ENCODE data around the gene LILRA5. TPM values are rescaled to one million over a fixed set of nuclear protein-coding genes. Genes with fewer than 3 reads are reported as not detected.
A peak's percentile ranks its signal among the peaks of the same experiment; 100 is the strongest.

Gene LILRA5
- total and polyA plus RNA-seq, 2 of the 8 experiments (the other 6 are each of a cell fraction or from before 2014, with no cell fraction given), result not detected

DNA sequence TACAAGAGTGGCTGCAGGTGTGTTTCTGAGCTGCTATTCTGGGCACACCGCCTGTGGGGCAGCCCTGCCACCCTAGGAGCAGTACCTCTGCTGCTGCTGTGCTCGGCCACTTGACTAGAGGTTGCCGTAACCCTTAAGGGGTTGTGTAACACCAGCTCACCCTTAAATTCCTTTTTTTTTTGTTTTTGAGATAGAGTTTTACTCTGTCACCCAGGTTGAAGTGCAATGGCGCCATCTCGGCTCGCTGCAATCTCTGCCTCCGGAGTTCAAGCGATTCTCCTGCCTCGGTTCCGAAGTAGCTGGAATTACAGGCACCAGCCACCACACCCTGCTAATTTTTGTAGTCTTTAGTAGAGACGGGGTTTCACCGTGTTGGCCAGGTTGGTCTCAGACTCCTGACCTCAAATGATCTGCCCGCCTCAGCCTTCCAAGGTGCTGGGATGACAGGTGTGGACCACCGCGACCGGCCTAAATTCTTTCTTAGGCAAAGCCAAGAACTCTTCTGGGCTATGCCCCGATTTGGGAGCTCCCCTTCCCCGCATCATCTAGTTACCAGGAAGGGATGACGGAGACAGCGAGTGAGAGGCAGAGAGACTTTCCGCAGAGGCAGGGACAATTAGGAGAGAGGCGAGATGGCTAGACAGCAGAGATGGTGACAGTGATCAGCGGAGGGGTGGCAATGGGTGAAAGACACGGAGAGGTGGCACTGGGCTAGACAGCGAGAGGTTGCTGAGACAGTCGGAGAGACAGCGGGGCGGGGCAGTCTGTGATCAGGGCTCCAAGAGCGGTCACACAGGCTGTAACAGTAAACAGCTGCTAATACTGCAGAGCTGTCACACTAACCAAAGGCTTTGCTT is 4.4 kb upstream of the LILRA5 start:
- H3K14ac ChIP-seq (ENCODE audit: insufficient read length), result no peak overlapping the region
- H2BK120ac ChIP-seq (replicated peaks; ENCODE audit: low read depth, low read length), result no peak overlapping the region
- H3K23me2 ChIP-seq (ENCODE audit: low read depth, low read length), result no peaks in the 10 kb centered on the region
- H4K20me1 ChIP-seq (replicated peaks in 1 of 2; ENCODE audit: control insufficient read depth in 1 of 2, insufficient read depth in 2 of 2, low read length in 2 of 2), result no peaks in the 10 kb centered on the region
- no peak overlapping the region; the same call in 1 of the 2 replicates for H2BK12ac ChIP-seq (ENCODE audit: low read depth, low read length)
- no peak overlapping the region for H4K5ac ChIP-seq (ENCODE audit: insufficient read length, low read depth, low read length)
- H3K4ac ChIP-seq (replicated peaks; ENCODE audit: insufficient read length, low read depth, low read length), result no peak overlapping the region
- WGBS, 2 experiments (ENCODE audit: extremely low coverage in 1 of 2, insufficient coverage in 1 of 2, insufficient read length in 1 of 2, insufficient replicate concordance in 2 of 2, low coverage in 1 of 2, low lambda C conversion rate in 2 of 2, missing lambda C conversion rate in 1 of 2), result 88% methylated on average over 25 of the region's 29 CpGs; no CpG with 5 or more reads in 1 of the 2 experiments
- POLR2A ChIA-PET (ENCODE audit: partially characterized antibody), result interaction anchor here (0.7 to 1.6 kb wide), 10 partner anchors 9 to 183 kb away, joined by 3 to 7 read pairs (median 4); partner anchors contain the start of genes LILRB5, MBOAT7 and RPS9
- 0 out of 2 replicates have a peak overlapping the region, but pooled peaks have one; percentile 29 for H2BK15ac ChIP-seq (ENCODE audit: low read length)
- peaks cover 6 to 15% of the 10 kb centered on the region in 2 experiments; a peak in 2 of 4 replicates for H3K9me3 ChIP-seq (ENCODE audit: insufficient read depth in 2 of 2, low read depth in 1 of 2, low read length in 1 of 2)
- no peak overlapping the region for H3K4me3 ChIP-seq (ENCODE audit: extremely low read depth in 1 of 4, insufficient read depth in 2 of 4, low read depth in 3 of 4, low read length in 4 of 4)
- no peaks in the 10 kb centered on the region for H3K36me3 ChIP-seq (ENCODE audit: control insufficient read depth in 2 of 4, insufficient read depth in 4 of 4, low read length in 3 of 4)
- H2AFZ ChIP-seq (ENCODE audit: low read length), result no peak overlapping the region
- no peaks in the 10 kb centered on the region for H3K79me2 ChIP-seq (ENCODE audit: control insufficient read depth in 1 of 2, insufficient read depth in 2 of 2, low read length in 2 of 2)
- H3K27ac ChIP-seq (ENCODE audit: low read depth, low read length), result peak overlapping the region; percentile 69; the same call in 1 of the 2 replicates
- H3K9ac ChIP-seq (replicated peaks in 1 of 4; ENCODE audit: extremely low read depth in 1 of 4, low read depth in 3 of 4, low read length in 3 of 4), result peak overlapping the region in 2 of 4 experiments; percentile 42 to 59; a peak in 1 of 7 replicates
- H2AK5ac ChIP-seq (ENCODE audit: low read depth, low read length), result peak overlapping the region; percentile 13; the same call in 1 of the 2 replicates
- TF ChIP-seq SIX5 (IDR thresholded peaks at IDR 0.05; ENCODE audit: low read depth, low read length) (no peak), TAF7 (optimal IDR thresholded peaks at IDR 0.05; ENCODE audit: borderline replicate concordance, low read depth, low read length) (peak; percentile 93), TBP (IDR thresholded peaks at IDR 0.05; ENCODE audit: low read depth, low read length) (peak; percentile 46; the same call in 1 of the 2 replicates), POLR2A (IDR thresholded peaks at IDR 0.05; ENCODE audit: control extremely low read depth in 1 of 2, low read depth in 2 of 2, low read length in 2 of 2) (peak in 1 of 2 experiments; percentile 49; a peak in 2 of 3 replicates)
- H3K27me3 ChIP-seq (replicated peaks in 1 of 4; ENCODE audit: control insufficient read depth in 3 of 4, extremely low read depth in 1 of 4, insufficient read depth in 3 of 4, low read length in 3 of 4), result no peaks in the 10 kb centered on the region
- H3K4me1 ChIP-seq (replicated peaks in 1 of 4; ENCODE audit: control insufficient read depth in 3 of 4, insufficient read depth in 4 of 4, low read length in 3 of 4), result no peaks in the 10 kb centered on the region; a peak in 1 of 7 replicates
- CTCF ChIA-PET (ENCODE audit: partially characterized antibody), result interaction anchor here (0.6 to 1.9 kb wide), 9 partner anchors 7 to 1835 kb away, joined by 3 to 10 read pairs (median 4); partner anchors contain the start of gene MBOAT7
- no peak overlapping the region for H3K56ac ChIP-seq (replicated peaks; ENCODE audit: insufficient read length, low read depth, low read length)
- H3K23ac ChIP-seq (ENCODE audit: insufficient read length), result no peak overlapping the region
- H3K18ac ChIP-seq (ENCODE audit: extremely low read depth, low read length), result no peak overlapping the region
- H3K4me2 ChIP-seq (ENCODE audit: insufficient read depth in 1 of 2, low read depth in 2 of 2, low read length in 2 of 2), result peak overlapping the region; percentile 7 to 18; a peak in 3 of 4 replicates
- 0 out of 2 replicates have a peak overlapping the region, but pooled peaks have one; percentile 32 for H2BK20ac ChIP-seq (ENCODE audit: low read length)
- no peaks in the 10 kb centered on the region for H3K79me1 ChIP-seq (ENCODE audit: low read depth, low read length)
- DNase-seq (ENCODE audit: low read depth in 1 of 2, low spot score in 2 of 2), result no peak
- H4K91ac ChIP-seq (replicated peaks; ENCODE audit: insufficient read length, low read length), result peak overlapping the region; percentile 44
- peak overlapping the region; percentile 68 for H2BK5ac ChIP-seq (ENCODE audit: low read depth, low read length)
- no peak overlapping the region for H4K8ac ChIP-seq (ENCODE audit: extremely low read depth, insufficient read depth, low read length)
- no peak for FAIRE-seq

All from H1 (cell line).